ENCODE measurements around the gene RTCA.

RTCA gene

DNA sequence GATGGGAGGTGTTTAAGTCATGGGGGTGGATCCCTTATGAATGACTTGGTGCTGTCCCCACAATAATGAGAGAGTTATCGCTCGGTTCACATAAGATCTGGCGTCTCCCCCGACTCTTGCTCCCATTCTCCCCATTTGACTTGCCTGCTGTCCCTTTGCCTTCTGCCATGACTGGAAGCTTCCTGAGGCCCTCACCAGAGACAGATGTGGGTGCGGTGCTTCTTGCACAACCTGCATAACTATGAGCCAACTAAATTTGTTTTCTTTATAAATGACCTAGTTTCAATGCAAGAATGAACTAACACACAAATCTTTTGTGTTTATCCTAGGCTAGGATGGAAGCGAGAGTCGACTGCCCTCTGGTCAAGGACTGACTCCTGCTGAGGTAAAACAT is 55.1 kb downstream of the RTCA start:
- Histone ChIP-seq H3K4me2 (ENCODE audit: insufficient read depth, low read length) (no peak overlapping the region), H3K27me3 (ENCODE audit: insufficient read depth, low read length, poor library complexity) (no peaks in the 10 kb centered on the region), H3K9ac (ENCODE audit: low read depth, low read length) (no peak overlapping the region), H3K79me2 (ENCODE audit: insufficient read depth, low read length) (no peaks in the 10 kb centered on the region), H3K9me3 (ENCODE audit: insufficient read depth, low read length, severe bottlenecking) (peaks cover 10% of the 10 kb centered on the region), H3K27ac (ENCODE audit: low read length) (no peak overlapping the region), H3K4me1 (ENCODE audit: insufficient read depth, low read length) (peaks cover 11% of the 10 kb centered on the region), H4K20me1 (ENCODE audit: insufficient read depth, low read length) (no peaks in the 10 kb centered on the region), H3K36me3 (ENCODE audit: insufficient read depth, low read length) (no peaks in the 10 kb centered on the region), H3K4me3 (ENCODE audit: low read depth in 1 of 2, low read length in 2 of 2) (no peak overlapping the region), H2AFZ (ENCODE audit: low read depth, low read length) (no peak overlapping the region)
- TF ChIP-seq EZH2 (IDR thresholded peaks at IDR 0.05; ENCODE audit: borderline replicate concordance, low read depth, low read length, severe bottlenecking) = no peak
- TF ChIP-seq, protein P1, sequence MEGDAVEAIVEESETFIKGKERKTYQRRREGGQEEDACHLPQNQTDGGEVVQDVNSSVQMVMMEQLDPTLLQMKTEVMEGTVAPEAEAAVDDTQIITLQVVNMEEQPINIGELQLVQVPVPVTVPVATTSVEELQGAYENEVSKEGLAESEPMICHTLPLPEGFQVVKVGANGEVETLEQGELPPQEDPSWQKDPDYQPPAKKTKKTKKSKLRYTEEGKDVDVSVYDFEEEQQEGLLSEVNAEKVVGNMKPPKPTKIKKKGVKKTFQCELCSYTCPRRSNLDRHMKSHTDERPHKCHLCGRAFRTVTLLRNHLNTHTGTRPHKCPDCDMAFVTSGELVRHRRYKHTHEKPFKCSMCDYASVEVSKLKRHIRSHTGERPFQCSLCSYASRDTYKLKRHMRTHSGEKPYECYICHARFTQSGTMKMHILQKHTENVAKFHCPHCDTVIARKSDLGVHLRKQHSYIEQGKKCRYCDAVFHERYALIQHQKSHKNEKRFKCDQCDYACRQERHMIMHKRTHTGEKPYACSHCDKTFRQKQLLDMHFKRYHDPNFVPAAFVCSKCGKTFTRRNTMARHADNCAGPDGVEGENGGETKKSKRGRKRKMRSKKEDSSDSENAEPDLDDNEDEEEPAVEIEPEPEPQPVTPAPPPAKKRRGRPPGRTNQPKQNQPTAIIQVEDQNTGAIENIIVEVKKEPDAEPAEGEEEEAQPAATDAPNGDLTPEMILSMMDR (IDR thresholded peaks at IDR 0.05; ENCODE audit: borderline replicate concordance, extremely low read depth, low read length, poor library complexity, severe bottlenecking) = no peak
- DNase-seq (no peak), ATAC-seq (ENCODE audit: insufficient read depth, low read depth) (no peak)

GRCh38 chr1:100321506-100321905 is 55.5 kb downstream of the RTCA start:
- no peaks in the 10 kb centered on the region for H4K20me1 ChIP-seq (ENCODE audit: insufficient read depth, low read length)
- ATAC-seq (ENCODE audit: insufficient read depth, low read depth) = no peak
- TF ChIP-seq, protein P1 (IDR thresholded peaks at IDR 0.05; ENCODE audit: borderline replicate concordance, extremely low read depth, low read length, poor library complexity, severe bottlenecking) = no peak
- TF ChIP-seq EZH2 (IDR thresholded peaks at IDR 0.05; ENCODE audit: borderline replicate concordance, low read depth, low read length, severe bottlenecking) = no peak

DNA sequence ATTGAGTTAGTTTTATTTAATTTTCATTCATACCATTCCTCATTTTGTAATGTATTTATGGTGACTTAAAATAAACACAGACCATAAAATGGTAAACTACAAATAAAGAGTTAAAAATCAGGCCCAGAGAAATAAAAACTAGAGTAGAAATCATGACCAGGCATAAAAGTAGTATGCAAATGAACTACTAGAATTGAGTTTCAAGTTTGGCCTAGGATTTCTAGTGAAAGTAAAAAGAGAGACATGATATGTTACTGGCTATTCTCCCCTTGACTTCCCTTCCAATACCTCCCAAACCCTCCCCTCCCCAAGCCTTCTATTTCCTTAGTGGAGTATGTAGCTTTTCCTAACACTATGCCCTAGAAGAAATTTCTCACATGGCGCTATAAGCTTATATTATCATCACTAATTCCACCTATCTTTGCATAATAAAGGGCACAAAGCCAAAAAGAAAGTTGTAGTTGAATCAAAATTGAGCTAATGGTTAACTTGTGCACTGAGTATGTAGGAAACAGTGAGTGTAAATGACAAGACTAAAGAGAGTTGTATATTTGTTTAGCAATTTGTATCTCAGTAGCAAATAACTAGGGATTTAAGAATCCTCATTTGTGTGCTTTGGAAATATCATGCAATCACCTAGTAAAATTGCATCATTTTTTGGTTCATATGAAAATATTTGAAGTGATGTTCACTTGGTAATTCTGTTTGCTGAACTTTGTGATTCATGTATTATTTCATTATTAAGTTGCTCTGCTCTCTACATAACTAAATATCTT is 56.6 kb downstream of the RTCA start:
- no peak overlapping the region for H3K4me2 ChIP-seq (ENCODE audit: insufficient read depth, low read length)
- H3K9ac ChIP-seq (ENCODE audit: low read depth, low read length) = no peak overlapping the region
- TF ChIP-seq EZH2 (IDR thresholded peaks at IDR 0.05; ENCODE audit: borderline replicate concordance, low read depth, low read length, severe bottlenecking) = no peak
- TF ChIP-seq, protein P1 (IDR thresholded peaks at IDR 0.05; ENCODE audit: borderline replicate concordance, extremely low read depth, low read length, poor library complexity, severe bottlenecking) = no peak
- no peaks in the 10 kb centered on the region for H3K79me2 ChIP-seq (ENCODE audit: insufficient read depth, low read length)
- no peak; the same call in 2 of the 3 replicates for ATAC-seq (ENCODE audit: insufficient read depth, low read depth)
- H3K36me3 ChIP-seq (ENCODE audit: insufficient read depth, low read length) = no peaks in the 10 kb centered on the region
- peaks cover 11% of the 10 kb centered on the region for H3K4me1 ChIP-seq (ENCODE audit: insufficient read depth, low read length)
- H3K4me3 ChIP-seq (ENCODE audit: low read depth in 1 of 2, low read length in 2 of 2) = no peak overlapping the region
- no peaks in the 10 kb centered on the region for H3K27me3 ChIP-seq (ENCODE audit: insufficient read depth, low read length, poor library complexity)
- no peak for DNase-seq
- H4K20me1 ChIP-seq (ENCODE audit: insufficient read depth, low read length) = no peaks in the 10 kb centered on the region
- H3K9me3 ChIP-seq (ENCODE audit: insufficient read depth, low read length, severe bottlenecking) = peaks cover 4% of the 10 kb centered on the region
- no peak overlapping the region for H3K27ac ChIP-seq (ENCODE audit: low read length)
- H2AFZ ChIP-seq (ENCODE audit: low read depth, low read length) = peak overlapping the region; percentile 58

More at GRCh38 chr1:100321506-100321905, 55.5 kb downstream of the RTCA start:
- Histone ChIP-seq H3K27ac (ENCODE audit: low read length) (no peak overlapping the region), H3K36me3 (ENCODE audit: insufficient read depth, low read length) (no peaks in the 10 kb centered on the region), H3K4me1 (ENCODE audit: insufficient read depth, low read length) (peaks cover 11% of the 10 kb centered on the region), H2AFZ (ENCODE audit: low read depth, low read length) (no peak overlapping the region), H3K9ac (ENCODE audit: low read depth, low read length) (no peak overlapping the region), H3K4me3 (ENCODE audit: low read depth in 1 of 2, low read length in 2 of 2) (no peak overlapping the region), H3K4me2 (ENCODE audit: insufficient read depth, low read length) (no peak overlapping the region), H3K9me3 (ENCODE audit: insufficient read depth, low read length, severe bottlenecking) (peaks cover 7% of the 10 kb centered on the region), H3K79me2 (ENCODE audit: insufficient read depth, low read length) (no peaks in the 10 kb centered on the region), H3K27me3 (ENCODE audit: insufficient read depth, low read length, poor library complexity) (no peaks in the 10 kb centered on the region)
- no peak for DNase-seq
